Gastroesophageal sphincter (tissue), 4 donors: ENCODE data around the gene IFI30. TPM values are rescaled to one million over a fixed set of nuclear protein-coding genes. Genes with fewer than 3 reads are reported as not detected.

Experiments
- ATAC-seq: fragments of 150-250 bp; one replicate; pipeline ENCODE4 v1.9.1; 2016; ENCODE audit warnings: mild to moderate bottlenecking, moderate library complexity
- H3K27ac ChIP-seq, 4 donors: fragments of 200-600 bp; sonication (generic) in 3 of 4; 1 replicate in 3 of 4; 2 replicates in 1 of 4; pipeline ENCODE4 v1.5.1; 2016 to 2019
- H3K27me3 ChIP-seq: fragments of 200-600 bp; sonication (generic); one replicate; pipeline ENCODE4 v1.5.1; 2019
- H3K36me3 ChIP-seq, 2 donors: fragments of 200-600 bp; sonication (generic); one replicate each; pipeline ENCODE4 v1.5.1; 2019; ENCODE audit warnings: control low read depth in 1 of 2
- H3K4me1 ChIP-seq, 3 donors: fragments of 200-600 bp; sonication (generic); 1 replicate in 2 of 3; 2 replicates in 1 of 3; pipeline ENCODE4 v1.5.1; 2016 to 2019; ENCODE audit warnings: control low read depth in 2 of 3
- H3K4me3 ChIP-seq, 2 donors: fragments of 200-600 bp; sonication (generic); one replicate each; pipeline ENCODE4 v1.5.1; 2019; ENCODE audit warnings: mild to moderate bottlenecking in 1 of 2, moderate library complexity in 1 of 2
- H3K9me3 ChIP-seq, 3 donors: fragments of 200-600 bp; sonication (generic); one replicate each; pipeline ENCODE4 v1.5.1; 2017 to 2019; ENCODE audit warnings: control low read depth in 2 of 3
- EP300 ChIP-seq: sonication (generic); formaldehyde crosslinking; IDR thresholded peaks from one replicate; pipeline ENCODE4 v1.6.1; 2017; ENCODE audit warnings: antibody characterized with exemption, mild to moderate bottlenecking
- POLR2A ChIP-seq, 2 donors: fragments of 450-650 bp; IDR thresholded peaks; one replicate each; pipeline ENCODE4 v1.6.1; 2017; ENCODE audit warnings: antibody characterized with exemption in 2 of 2, mild to moderate bottlenecking in 2 of 2, moderate library complexity in 1 of 2
- POLR2AphosphoS5 ChIP-seq: sonication (generic); formaldehyde crosslinking; IDR thresholded peaks from one replicate; pipeline ENCODE4 v1.6.1; 2017; ENCODE audit warnings: antibody characterized with exemption
- WGBS, 2 donors: methylation state at CpG; one replicate each; pipeline ENCODE4 v1.1.5; 2018; ENCODE audit warnings: low coverage in 1 of 2; 5-methylcytosine and 5-hydroxymethylcytosine counted together
- total RNA-seq, 4 donors: library from RNA; depleted of rRNA; stranded (reverse); fragments of >200 nt; gene quantifications; one replicate each; pipeline ENCODE4 v1.1.0, GENCODE V29; 2016
- TF ChIP-seq, protein P1 (sequence below), 4 experiments: fragments of 200-600 bp in 2 of 4; fragments of 450-650 bp in 2 of 4; sonication (generic) in 1 of 4; IDR thresholded peaks; one replicate each; pipeline ENCODE4 v1.5.1; 2017 to 2019; ENCODE audit warnings: antibody characterized with exemption in 4 of 4, mild to moderate bottlenecking in 2 of 4, moderate library complexity in 2 of 4

The IFI30 gene
- 10 to 100 TPM in 3 of 4 donors, 1 to 10 TPM in 1; 4.4 to 79.6 (median 40.8) TPM for total RNA-seq

DNA sequence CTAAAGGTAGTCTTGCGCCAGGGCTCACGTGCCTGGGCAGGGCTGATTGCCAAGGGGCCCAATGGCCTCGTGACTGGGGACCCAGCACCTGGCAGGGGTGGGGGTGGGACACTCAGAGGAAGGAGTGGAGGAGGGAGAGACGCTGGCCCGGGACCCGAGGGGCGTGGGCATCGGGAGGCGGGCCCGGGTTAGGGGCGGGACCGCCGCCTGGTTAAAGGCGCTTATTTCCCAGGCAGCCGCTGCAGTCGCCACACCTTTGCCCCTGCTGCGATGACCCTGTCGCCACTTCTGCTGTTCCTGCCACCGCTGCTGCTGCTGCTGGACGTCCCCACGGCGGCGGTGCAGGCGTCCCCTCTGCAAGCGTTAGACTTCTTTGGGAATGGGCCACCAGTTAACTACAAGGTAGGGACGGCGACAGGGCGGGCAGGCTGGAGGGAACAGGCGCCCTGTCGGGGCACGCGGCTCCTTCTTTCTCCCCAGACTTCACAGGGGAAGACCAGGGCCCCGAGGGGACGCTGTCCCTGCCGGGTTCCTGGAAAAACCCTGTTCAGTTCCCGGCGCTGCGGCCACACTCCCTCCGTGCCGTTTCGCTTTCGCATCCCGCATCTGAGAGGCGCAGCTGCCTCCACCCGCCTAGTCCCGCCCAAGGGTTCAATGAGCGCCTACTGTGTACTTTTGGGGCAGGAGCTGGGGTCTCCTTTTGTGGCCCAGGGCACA, at the start of gene IFI30:
Gene IFI30, plus strand, starts transcription at position 242 of the 717 bp plus-strand sequence. Its CDS starts 29 bp downstream, at position 271.
- 0% methylated on average over 1 to 7 of the region's 47 CpGs for WGBS, 2 donors
- H3K27me3 ChIP-seq = no peaks in the 10 kb centered on the region
- peak in 1 of 2 donors; percentile 49 for TF ChIP-seq POLR2A (IDR thresholded peaks at IDR 0.05)
- no peak for TF ChIP-seq EP300
- TF ChIP-seq POLR2AphosphoS5 = peak; percentile 9
- TF ChIP-seq, protein P1, sequence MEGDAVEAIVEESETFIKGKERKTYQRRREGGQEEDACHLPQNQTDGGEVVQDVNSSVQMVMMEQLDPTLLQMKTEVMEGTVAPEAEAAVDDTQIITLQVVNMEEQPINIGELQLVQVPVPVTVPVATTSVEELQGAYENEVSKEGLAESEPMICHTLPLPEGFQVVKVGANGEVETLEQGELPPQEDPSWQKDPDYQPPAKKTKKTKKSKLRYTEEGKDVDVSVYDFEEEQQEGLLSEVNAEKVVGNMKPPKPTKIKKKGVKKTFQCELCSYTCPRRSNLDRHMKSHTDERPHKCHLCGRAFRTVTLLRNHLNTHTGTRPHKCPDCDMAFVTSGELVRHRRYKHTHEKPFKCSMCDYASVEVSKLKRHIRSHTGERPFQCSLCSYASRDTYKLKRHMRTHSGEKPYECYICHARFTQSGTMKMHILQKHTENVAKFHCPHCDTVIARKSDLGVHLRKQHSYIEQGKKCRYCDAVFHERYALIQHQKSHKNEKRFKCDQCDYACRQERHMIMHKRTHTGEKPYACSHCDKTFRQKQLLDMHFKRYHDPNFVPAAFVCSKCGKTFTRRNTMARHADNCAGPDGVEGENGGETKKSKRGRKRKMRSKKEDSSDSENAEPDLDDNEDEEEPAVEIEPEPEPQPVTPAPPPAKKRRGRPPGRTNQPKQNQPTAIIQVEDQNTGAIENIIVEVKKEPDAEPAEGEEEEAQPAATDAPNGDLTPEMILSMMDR (IDR thresholded peaks at IDR 0.05) = no peak
- H3K27ac ChIP-seq = peak within 1 kb of the TSS in 3 of 4 donors; percentile 54 to 74 (median 66)
- peaks cover 0 to 13% of the 10 kb centered on the region in 2 donors for H3K36me3 ChIP-seq
- H3K9me3 ChIP-seq = no peaks in the 10 kb centered on the region
- peak within 1 kb of the TSS; percentile 46 to 75 for H3K4me3 ChIP-seq
- H3K4me1 ChIP-seq = peaks cover 0 to 24% (median 4%) of the 10 kb centered on the region in 3 donors
- peak; percentile 78 for ATAC-seq

- Histone ChIP-seq H3K27ac (peak overlapping the region in 1 of 4 donors; percentile 38), H3K4me1 (peaks cover 0 to 7% (median under 1%) of the 10 kb centered on the region in 3 donors), H3K9me3 (no peaks in the 10 kb centered on the region), H3K36me3 (peaks cover 0 to 67% of the 10 kb centered on the region in 2 donors), H3K4me3 (no peak overlapping the region), H3K27me3 (no peaks in the 10 kb centered on the region)
- WGBS, 2 donors = 65% methylated on average over 4 of the region's 26 CpGs; no CpG with 5 or more reads in 1 of the 2 donors
- TF ChIP-seq, protein P1 (IDR thresholded peaks at IDR 0.05) = no peak
- TF ChIP-seq POLR2A (IDR thresholded peaks at IDR 0.05) = no peak
- no peak for TF ChIP-seq POLR2AphosphoS5
- no peak for TF ChIP-seq EP300
- ATAC-seq = peak; percentile 31
Observed at GRCh38 chr19:18123819-18124218, 49.8 kb upstream of the IFI30 start.

GRCh38 chr19:18126097-18126496, 47.5 kb upstream of the IFI30 start:
- Histone ChIP-seq H3K27ac (no peak overlapping the region), H3K36me3 (peaks cover 0 to 89% of the 10 kb centered on the region in 2 donors), H3K27me3 (no peaks in the 10 kb centered on the region), H3K9me3 (no peaks in the 10 kb centered on the region), H3K4me3 (no peak overlapping the region), H3K4me1 (no peaks in the 10 kb centered on the region)
- no peak for ATAC-seq
- no peak for TF ChIP-seq POLR2AphosphoS5
- no peak for TF ChIP-seq EP300
- TF ChIP-seq POLR2A (IDR thresholded peaks at IDR 0.05) = no peak
- TF ChIP-seq, protein P1 (IDR thresholded peaks at IDR 0.05) = no peak
- WGBS, 2 donors = 81% methylated on average over 2 of the region's 2 CpGs; no CpG with 5 or more reads in 1 of the 2 donors

GRCh38 chr19:18128044-18128443, 45.6 kb upstream of the IFI30 start:
- ATAC-seq = no peak
- Histone ChIP-seq H3K4me3 (no peak overlapping the region), H3K27ac (no peak overlapping the region), H3K4me1 (no peaks in the 10 kb centered on the region), H3K27me3 (no peaks in the 10 kb centered on the region), H3K36me3 (peaks cover 0 to 94% of the 10 kb centered on the region in 2 donors), H3K9me3 (no peaks in the 10 kb centered on the region)
- no peak for TF ChIP-seq POLR2A (IDR thresholded peaks at IDR 0.05)
- TF ChIP-seq POLR2AphosphoS5 = no peak
- no peak for TF ChIP-seq EP300
- TF ChIP-seq, protein P1 (IDR thresholded peaks at IDR 0.05) = no peak
- no CpG with 5 or more reads among the region's 3 CpGs for WGBS, 2 donors

GRCh38 chr19:18128805-18129204, 44.8 kb upstream of the IFI30 start:
- Histone ChIP-seq H3K4me3 (no peak overlapping the region), H3K4me1 (no peaks in the 10 kb centered on the region), H3K27me3 (no peaks in the 10 kb centered on the region), H3K36me3 (peaks cover 0 to 94% of the 10 kb centered on the region in 2 donors), H3K9me3 (no peaks in the 10 kb centered on the region), H3K27ac (no peak overlapping the region)
- 96% methylated on average over 4 of the region's 12 CpGs; no CpG with 5 or more reads in 1 of the 2 donors for WGBS, 2 donors
- TF ChIP-seq, protein P1 (IDR thresholded peaks at IDR 0.05) = no peak
- TF ChIP-seq POLR2AphosphoS5 = no peak
- no peak for TF ChIP-seq POLR2A (IDR thresholded peaks at IDR 0.05)
- no peak for ATAC-seq
